HCT116 (cell line): Measurements from ENCODE around the gene ANO3. TPM values are rescaled to one million over a fixed set of nuclear protein-coding genes. Genes with fewer than 3 reads are reported as not detected.

Experiments
- ATAC-seq: fragments of 200-7000 bp; cut with Tn5 transposase; 2 replicates; pipeline ENCODE4 v1.9.1; 2020; ENCODE audit warnings: mild to moderate bottlenecking, moderate library complexity
- BruUV-seq: library from RNA; stranded (reverse); fragments of 400-500 nt; replicated peaks from 2 replicates; lab custom pipeline; 2021; lab: Mats Ljungman, UMichigan
- CTCF ChIA-PET: fragments of 300-600 bp; sonication (Branson Sonifier 250); formaldehyde crosslinking; loops from one replicate; lab custom pipeline; 2021; ENCODE audit warnings: antibody characterized with exemption; lab: Charles Lee
- POLR2A ChIA-PET: fragments of 300-600, 350-600 bp; sonication (Branson Sonifier 250); formaldehyde crosslinking; loops from one replicate; lab custom pipeline; 2021; ENCODE audit warnings: antibody characterized with exemption; lab: Charles Lee
- RAD21 ChIA-PET, 2 experiments: fragments of 300-600 bp; sonication (Branson Sonifier 250); formaldehyde crosslinking; loops; one replicate each; lab custom pipeline; 2023; ENCODE audit warnings: low total read pairs in 2 of 2; ENCODE audit not compliant: uncharacterized antibody in 2 of 2, unreplicated experiment in 2 of 2, low non-redundant PET in 1 of 2; lab: Charles Lee
- DNase-seq: peaks from one replicate; pipeline ENCODE4 v3.0.0-alpha.2; 2010; ENCODE audit warnings: low read depth, low spot score
- H2AFZ ChIP-seq: fragments of 200-600 bp; shearing (Covaris generic), sonication (generic); 2 replicates; pipeline ENCODE4 v1.6.1; 2017; ENCODE audit warnings: low read depth, mixed run types, mixed read lengths, antibody characterized with exemption, low read length; ENCODE audit not compliant: poor library complexity, severe bottlenecking
- H3K27ac ChIP-seq: 2 replicates; pipeline ENCODE4 v1.5.1; 2012; ENCODE audit warnings: low read depth, low read length
- H3K27me3 ChIP-seq: fragments of 200-600 bp; sonication (generic); 2 replicates; pipeline ENCODE4 v1.6.1; 2016; ENCODE audit warnings: mixed run types, low read length, mixed read lengths; ENCODE audit not compliant: insufficient read depth
- H3K36me3 ChIP-seq, 2 experiments: fragments of 200-500 bp in 1 of 2; fragments of 200-600 bp in 1 of 2; sonication (Bioruptor generic) in 1 of 2; sonication (generic) in 1 of 2; 2 replicates each; pipeline versions ENCODE4 v1.5.1 to v1.6.1; 2014 to 2016; ENCODE audit warnings: low read length in 2 of 2, inconsistent platforms in 1 of 2, mixed read lengths in 1 of 2, mixed run types in 1 of 2; ENCODE audit not compliant: insufficient read depth in 2 of 2, control insufficient read depth in 1 of 2
- H3K4me1 ChIP-seq, 2 experiments: fragments of 200-600 bp in 1 of 2; sonication (generic) in 1 of 2; 2 replicates each; pipeline versions ENCODE4 v1.5.1 to v1.6.1; 2012 to 2017; ENCODE audit warnings: low read length in 2 of 2, inconsistent platforms in 1 of 2, mild to moderate bottlenecking in 1 of 2, mixed read lengths in 1 of 2, mixed run types in 1 of 2, moderate library complexity in 1 of 2; ENCODE audit not compliant: insufficient read depth in 2 of 2, control insufficient read depth in 1 of 2
- H3K4me2 ChIP-seq: fragments of 200-600 bp; sonication (generic); 2 replicates; pipeline ENCODE4 v1.6.1; 2017; ENCODE audit warnings: mixed run types, low read length, mixed read lengths
- H3K4me3 ChIP-seq, 2 experiments: fragments of 200-600 bp in 1 of 2; sonication (generic) in 1 of 2; replicated peaks in 1 of 2; 2 replicates each; pipeline ENCODE4 v1.5.1; 2011 to 2016; ENCODE audit warnings: low read length in 2 of 2, control low read depth in 1 of 2, low read depth in 1 of 2, mild to moderate bottlenecking in 1 of 2, mixed read lengths in 1 of 2, mixed run types in 1 of 2
- H3K79me2 ChIP-seq: fragments of 200-600 bp; sonication (generic); 2 replicates; pipeline ENCODE4 v1.6.1; 2017; ENCODE audit warnings: mild to moderate bottlenecking, mixed run types, low read length, moderate library complexity, mixed read lengths; ENCODE audit not compliant: insufficient read depth
- H3K9ac ChIP-seq: fragments of 200-600 bp; sonication (generic); 2 replicates; pipeline ENCODE4 v1.6.1; 2016; ENCODE audit warnings: low read length, mixed read lengths
- H3K9me2 ChIP-seq: fragments of 200-600 bp; sonication (generic), shearing (Covaris generic); 2 replicates; pipeline ENCODE4 v1.6.1; 2017; ENCODE audit warnings: mixed run types, mild to moderate bottlenecking, moderate library complexity; ENCODE audit not compliant: insufficient read depth
- H3K9me3 ChIP-seq, 2 experiments: fragments of 200-500 bp in 1 of 2; fragments of 200-600 bp in 1 of 2; sonication (Bioruptor generic) in 1 of 2; sonication (generic) in 1 of 2; 2 replicates each; pipeline ENCODE4 v1.6.1; 2014 to 2017; ENCODE audit warnings: low read length in 2 of 2, mixed read lengths in 2 of 2, inconsistent platforms in 1 of 2, low read depth in 1 of 2, mild to moderate bottlenecking in 1 of 2, mixed run types in 1 of 2, moderate library complexity in 1 of 2; ENCODE audit not compliant: control insufficient read depth in 1 of 2, insufficient read depth in 1 of 2
- H4K20me1 ChIP-seq: fragments of 200-600 bp; sonication (generic), shearing (Covaris generic); 2 replicates; pipeline ENCODE4 v1.6.1; 2017; ENCODE audit warnings: mixed run types, mild to moderate bottlenecking, moderate library complexity; ENCODE audit not compliant: insufficient read depth
- CBX3 ChIP-seq: IDR thresholded peaks from 2 replicates; pipeline ENCODE4 v1.6.1; 2012; ENCODE audit warnings: low read depth
- CEBPB ChIP-seq: IDR thresholded peaks from 2 replicates; pipeline ENCODE4 v1.6.1; 2012; ENCODE audit warnings: low read depth
- EGR1 ChIP-seq: IDR thresholded peaks from 2 replicates; pipeline ENCODE4 v1.6.1; 2012; ENCODE audit warnings: low read depth
- ELF1 ChIP-seq: IDR thresholded peaks from 2 replicates; pipeline ENCODE4 v1.6.1; 2012; ENCODE audit warnings: low read depth, borderline replicate concordance
- EZH2 ChIP-seq: fragments of 200-600 bp; sonication (generic); IDR thresholded peaks from 2 replicates; pipeline ENCODE4 v1.6.1; 2017; ENCODE audit warnings: antibody characterized with exemption, mixed run types
- FOSL1 ChIP-seq: IDR thresholded peaks from 2 replicates; pipeline ENCODE4 v1.6.1; 2012; ENCODE audit warnings: low read depth
- POLR2AphosphoS5 ChIP-seq: IDR thresholded peaks from 2 replicates; pipeline ENCODE4 v1.6.1; 2011; ENCODE audit warnings: mild to moderate bottlenecking, low read depth, low read length, moderate library complexity
- RAD21 ChIP-seq: IDR thresholded peaks from 2 replicates; pipeline ENCODE4 v1.6.1; 2012; ENCODE audit warnings: low read depth, mild to moderate bottlenecking
- SIN3A ChIP-seq: IDR thresholded peaks from 2 replicates; pipeline ENCODE4 v1.6.1; 2012; ENCODE audit warnings: low read depth
- SP1 ChIP-seq: IDR thresholded peaks from 2 replicates; pipeline ENCODE4 v1.6.1; 2012; ENCODE audit warnings: low read depth
- SRF ChIP-seq: IDR thresholded peaks from 2 replicates; pipeline ENCODE4 v1.6.1; 2012; ENCODE audit warnings: low read depth
- TCF7L2 ChIP-seq: IDR thresholded peaks from 2 replicates; pipeline ENCODE4 v1.7.0; 2011; ENCODE audit warnings: borderline replicate concordance, inconsistent platforms; ENCODE audit not compliant: insufficient read depth, insufficient read length; ENCODE audit errors: extremely low read depth
- ZFX ChIP-seq: fragments of 450-650 bp; IDR thresholded peaks from 2 replicates; pipeline ENCODE4 v1.6.1; 2017
- ZNF274 ChIP-seq: fragments of 200-500 bp; sonication (Bioruptor generic); IDR thresholded peaks from 2 replicates; pipeline ENCODE4 v1.6.1; 2014; ENCODE audit warnings: mild to moderate bottlenecking, low read depth, low read length, inconsistent platforms
- intact Hi-C: fragments of 100-400 bp; cut with micrococcal nuclease; formaldehyde crosslinking; loops from 2 replicates; pipeline ENCODE4 v1.10.0; 2022
- total RNA-seq: library from RNA; stranded (reverse); gene quantifications from one replicate; pipeline ENCODE4 v1.2.1, GENCODE V29; 2021; ENCODE audit not compliant: unreplicated experiment
- TF ChIP-seq, protein P1 (sequence below): IDR thresholded peaks from 2 replicates; pipeline ENCODE4 v1.6.1; 2012

The ANO3 gene
- total RNA-seq, 1 experiment from 2014 or later, result not detected

DNA sequence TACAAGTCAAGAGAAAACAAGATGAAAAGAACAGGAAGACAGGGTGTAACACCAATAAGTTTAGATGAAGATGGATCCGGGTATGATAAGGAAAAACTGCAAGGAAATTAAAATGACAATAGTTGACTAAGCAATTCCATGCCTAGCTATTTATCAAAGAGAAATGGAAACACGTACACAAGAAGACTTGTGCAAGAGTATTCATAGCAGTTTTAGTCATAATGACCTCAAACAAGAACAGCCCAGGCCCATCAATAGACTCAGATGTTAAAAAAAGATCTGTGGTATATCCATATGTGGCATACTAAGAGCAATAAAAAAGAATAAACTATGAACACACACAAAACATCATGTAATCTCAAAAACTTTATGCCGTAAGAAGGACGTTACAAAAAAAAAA lies 356.8 kb downstream of the ANO3 start:
- CTCF ChIA-PET, result no interaction called here
- no peak for ATAC-seq
- H3K9me2 ChIP-seq, result no peaks in the 10 kb centered on the region
- no peak for TF ChIP-seq FOSL1
- TF ChIP-seq CEBPB, result no peak
- no peak for TF ChIP-seq TCF7L2
- TF ChIP-seq CBX3, result no peak
- no peak for TF ChIP-seq SIN3A
- TF ChIP-seq ZNF274, result no peak
- no peak for TF ChIP-seq POLR2AphosphoS5
- TF ChIP-seq ELF1, result no peak
- TF ChIP-seq EZH2, result no peak
- TF ChIP-seq RAD21, result no peak
- no peak for TF ChIP-seq SRF
- TF ChIP-seq, protein P1, sequence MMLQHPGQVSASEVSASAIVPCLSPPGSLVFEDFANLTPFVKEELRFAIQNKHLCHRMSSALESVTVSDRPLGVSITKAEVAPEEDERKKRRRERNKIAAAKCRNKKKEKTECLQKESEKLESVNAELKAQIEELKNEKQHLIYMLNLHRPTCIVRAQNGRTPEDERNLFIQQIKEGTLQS, result no peak
- TF ChIP-seq EGR1, result no peak
- no peak for TF ChIP-seq ZFX
- no peak for TF ChIP-seq SP1
- no peaks in the 10 kb centered on the region for H3K4me1 ChIP-seq
- DNase-seq, result no peak
- H3K27ac ChIP-seq, result no peak overlapping the region
- no peak overlapping the region for H3K4me2 ChIP-seq
- no peak overlapping the region for H2AFZ ChIP-seq
- H3K79me2 ChIP-seq, result no peaks in the 10 kb centered on the region
- H3K9ac ChIP-seq, result no peak overlapping the region
- peaks cover 0 to 9% of the 10 kb centered on the region in 2 experiments; a peak in 2 of 4 replicates for H3K9me3 ChIP-seq
- no peak overlapping the region for H3K4me3 ChIP-seq
- RAD21 ChIA-PET, result no interaction called here
- intact Hi-C loops, result no loop called here
- no TSS peak for BruUV-seq
- no peaks in the 10 kb centered on the region for H3K36me3 ChIP-seq
- POLR2A ChIA-PET, result no interaction called here
- no peaks in the 10 kb centered on the region for H4K20me1 ChIP-seq
- no peaks in the 10 kb centered on the region for H3K27me3 ChIP-seq
